Measurements from ENCODE around the gene MIOX.

DNA sequence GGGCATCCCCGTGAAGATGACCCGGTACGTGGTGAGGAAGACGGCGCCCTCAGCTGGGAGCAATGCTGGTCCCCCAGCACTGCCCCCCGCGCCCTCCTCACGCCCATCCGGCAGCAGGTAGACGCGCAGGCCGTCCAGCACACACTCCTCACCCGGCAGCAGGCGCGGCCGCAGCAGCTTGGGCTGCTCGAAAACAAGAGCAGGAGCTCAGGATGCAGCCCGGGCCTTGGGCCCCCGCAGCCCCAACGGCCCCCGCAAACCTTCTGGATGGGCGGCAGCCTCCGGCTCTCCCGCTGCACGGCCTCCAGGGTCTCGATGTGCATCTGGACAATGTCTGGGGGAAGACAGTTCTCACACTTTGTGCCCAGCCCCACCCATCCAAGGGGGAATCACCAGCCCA, 25.1 kb upstream of the MIOX start:
- no peak for TF ChIP-seq CTCF (IDR thresholded peaks at IDR 0.05 in 2 of 3, conservative IDR thresholded peaks at IDR 0.05 in 1 of 3; ENCODE audit: control insufficient read depth in 2 of 3, extremely low read depth in 1 of 3, insufficient read depth in 1 of 3, low read depth in 3 of 3, low read length in 3 of 3)
- TF ChIP-seq SP1 (IDR thresholded peaks at IDR 0.05; ENCODE audit: low read depth, low read length): no peak
- TF ChIP-seq PRDM15 (CRISPR knock-in tag; IDR thresholded peaks at IDR 0.05): no peak
- no peak for TF ChIP-seq ZNF274 (IDR thresholded peaks at IDR 0.05; ENCODE audit: insufficient read depth, insufficient read length)
